H9 (cell line): ENCODE results near the gene GSG1L. TPM values are rescaled to one million over a fixed set of nuclear protein-coding genes. Genes with fewer than 3 reads are reported as not detected.

Source experiments
- DNase-seq: peaks from one replicate; pipeline ENCODE4 v3.0.0-alpha.2; 2017
- H2AFZ ChIP-seq: one replicate; pipeline ENCODE4 v1.6.1; 2013; ENCODE audit warnings: mild to moderate bottlenecking, low read length, control low read depth, moderate library complexity
- H2AK5ac ChIP-seq: 2 replicates; pipeline ENCODE4 v1.6.1; 2013; ENCODE audit warnings: low read length, control low read depth, mixed read lengths; ENCODE audit not compliant: insufficient read length
- H2BK120ac ChIP-seq: one replicate; pipeline ENCODE4 v1.6.1; 2013; ENCODE audit warnings: low read depth, mild to moderate bottlenecking, low read length, control low read depth, inconsistent platforms; ENCODE audit not compliant: poor library complexity, severe bottlenecking
- H2BK12ac ChIP-seq: 2 replicates; pipeline ENCODE4 v1.6.1; 2013; ENCODE audit warnings: low read length, control low read depth, mixed read lengths, low read depth; ENCODE audit not compliant: insufficient read length
- H2BK15ac ChIP-seq: 2 replicates; pipeline ENCODE4 v1.6.1; 2013; ENCODE audit warnings: low read depth, low read length, control low read depth
- H2BK20ac ChIP-seq: one replicate; pipeline ENCODE4 v1.6.1; 2013; ENCODE audit warnings: low read depth, mild to moderate bottlenecking, low read length, control low read depth, inconsistent platforms; ENCODE audit not compliant: poor library complexity, severe bottlenecking
- H2BK5ac ChIP-seq: 2 replicates; pipeline ENCODE4 v1.6.1; 2013; ENCODE audit warnings: low read length, control low read depth, mixed read lengths; ENCODE audit not compliant: insufficient read length
- H3K14ac ChIP-seq: 2 replicates; pipeline ENCODE4 v1.6.1; 2013; ENCODE audit warnings: low read length, control low read depth; ENCODE audit not compliant: insufficient read depth
- H3K18ac ChIP-seq: 2 replicates; pipeline ENCODE4 v1.6.1; 2013; ENCODE audit warnings: low read depth, mild to moderate bottlenecking, mixed read lengths, low read length, control low read depth; ENCODE audit not compliant: insufficient read length
- H3K23ac ChIP-seq: 2 replicates; pipeline ENCODE4 v1.6.1; 2013; ENCODE audit warnings: low read length, control low read depth, mixed read lengths, low read depth; ENCODE audit not compliant: insufficient read length
- H3K23me2 ChIP-seq: 2 replicates; pipeline ENCODE4 v1.6.1; 2013; ENCODE audit warnings: low read depth, mild to moderate bottlenecking, mixed read lengths, low read length, control low read depth; ENCODE audit not compliant: insufficient read length, poor library complexity, severe bottlenecking
- H3K27ac ChIP-seq: 2 replicates; pipeline ENCODE4 v1.5.1; 2013; ENCODE audit warnings: low read length, control low read depth, mixed read lengths, low read depth; ENCODE audit not compliant: insufficient read length
- H3K27me3 ChIP-seq: 2 replicates; pipeline ENCODE4 v1.6.1; 2013; ENCODE audit warnings: low read length, control low read depth, inconsistent platforms; ENCODE audit not compliant: insufficient read depth
- H3K4ac ChIP-seq: 2 replicates; pipeline ENCODE4 v1.6.1; 2013; ENCODE audit warnings: low read depth, mild to moderate bottlenecking, control low read depth, inconsistent platforms, low read length, moderate library complexity
- H3K4me1 ChIP-seq: 2 replicates; pipeline ENCODE4 v1.6.1; 2013; ENCODE audit warnings: low read length, control low read depth, inconsistent platforms; ENCODE audit not compliant: insufficient read depth
- H3K4me2 ChIP-seq: 2 replicates; pipeline ENCODE4 v1.6.1; 2013; ENCODE audit warnings: low read length, control low read depth, mixed read lengths; ENCODE audit not compliant: insufficient read length, insufficient read depth
- H3K56ac ChIP-seq: 2 replicates; pipeline ENCODE4 v1.6.1; 2013; ENCODE audit warnings: low read depth, mild to moderate bottlenecking, mixed read lengths, low read length, control low read depth; ENCODE audit not compliant: insufficient read length
- H3K79me1 ChIP-seq: 2 replicates; pipeline ENCODE4 v1.6.1; 2013; ENCODE audit warnings: low read depth, mild to moderate bottlenecking, moderate library complexity, low read length, control low read depth, inconsistent platforms; ENCODE audit not compliant: insufficient read depth, poor library complexity, severe bottlenecking
- H3K79me2 ChIP-seq: 2 replicates; pipeline ENCODE4 v1.6.1; 2013; ENCODE audit warnings: low read length, control low read depth, inconsistent platforms; ENCODE audit not compliant: insufficient read depth
- H3K9ac ChIP-seq: 2 replicates; pipeline ENCODE4 v1.6.1; 2013; ENCODE audit warnings: low read length, control low read depth, mixed read lengths; ENCODE audit not compliant: insufficient read length; ENCODE audit errors: extremely low read depth
- H3K9me3 ChIP-seq: one replicate; pipeline ENCODE4 v1.6.1; 2013; ENCODE audit warnings: low read depth, low read length, inconsistent platforms; ENCODE audit not compliant: control insufficient read depth
- H3T11ph ChIP-seq: one replicate; pipeline ENCODE4 v1.6.1; 2013; ENCODE audit warnings: mild to moderate bottlenecking, low read length, control low read depth, inconsistent platforms
- H4K20me1 ChIP-seq: one replicate; pipeline ENCODE4 v1.6.1; 2013; ENCODE audit not compliant: control insufficient read depth, insufficient read length, insufficient read depth
- H4K5ac ChIP-seq: 2 replicates; pipeline ENCODE4 v1.6.1; 2013; ENCODE audit warnings: low read depth, mild to moderate bottlenecking, mixed read lengths, low read length, control low read depth; ENCODE audit not compliant: insufficient read length
- H4K8ac ChIP-seq: replicated peaks from 2 replicates; pipeline ENCODE4 v1.6.1; 2013; ENCODE audit warnings: low read length, control low read depth, mixed read lengths, low read depth; ENCODE audit not compliant: insufficient read length
- H4K91ac ChIP-seq: 2 replicates; pipeline ENCODE4 v1.6.1; 2013; ENCODE audit warnings: low read depth, mild to moderate bottlenecking, moderate library complexity, mixed read lengths, low read length, control low read depth; ENCODE audit not compliant: insufficient read length
- H3K27ac Mint-ChIP-seq, 3 experiments: 2 replicates in 2 of 3; 3 replicates in 1 of 3; pipeline ENCODE4 v1.8.0; 2020 to 2021; ENCODE audit warnings: mixed read lengths in 3 of 3, mild to moderate bottlenecking in 1 of 3, moderate library complexity in 1 of 3
- H3K27me3 Mint-ChIP-seq: 2 replicates; pipeline ENCODE4 v1.8.0; 2021; ENCODE audit warnings: low read depth, mild to moderate bottlenecking, moderate library complexity, mixed read lengths
- H3K36me3 Mint-ChIP-seq, 3 experiments: 2 replicates in 2 of 3; 3 replicates in 1 of 3; pipeline ENCODE4 v1.8.0; 2020 to 2021; ENCODE audit warnings: low read depth in 3 of 3, mixed read lengths in 3 of 3; ENCODE audit not compliant: insufficient read depth in 1 of 3
- H3K4me1 Mint-ChIP-seq, 2 experiments: 2 replicates each; pipeline ENCODE4 v1.8.0; 2020; ENCODE audit warnings: mixed read lengths in 2 of 2
- H3K4me3 Mint-ChIP-seq, 2 experiments: 2 replicates in 1 of 2; 3 replicates in 1 of 2; pipeline ENCODE4 v1.8.0; 2020 to 2021; ENCODE audit warnings: mild to moderate bottlenecking in 2 of 2, mixed read lengths in 2 of 2, moderate library complexity in 1 of 2
- H3K9me3 Mint-ChIP-seq, 2 experiments: 2 replicates in 1 of 2; 3 replicates in 1 of 2; pipeline ENCODE4 v1.8.0; 2020; ENCODE audit warnings: mild to moderate bottlenecking in 2 of 2, mixed read lengths in 2 of 2, moderate library complexity in 1 of 2
- WGBS: extraction: QIAGEN DNeasy Blood & Tissue Kit; methylation state at CpG from one replicate; pipeline ENCODE4 v1.1.7; 2013; ENCODE audit warnings: missing lambda C conversion rate, low lambda C conversion rate, mixed read lengths; ENCODE audit not compliant: insufficient read length; ENCODE audit errors: extremely low coverage; 5-methylcytosine and 5-hydroxymethylcytosine counted together
- total RNA-seq: library from RNA; stranded (reverse); gene quantifications from 2 replicates; pipeline ENCODE4 v1.2.1, GENCODE V29; 2021
- TF ChIP-seq, protein P1 (sequence below): fragments of 200-600 bp; sonication (generic); conservative IDR thresholded peaks from 3 replicates; pipeline ENCODE4 v1.8.0; 2021; ENCODE audit warnings: antibody characterized with exemption, mild to moderate bottlenecking

Gene GSG1L
- total RNA-seq, 1 experiment from 2014 or later, result 0.35 TPM

DNA sequence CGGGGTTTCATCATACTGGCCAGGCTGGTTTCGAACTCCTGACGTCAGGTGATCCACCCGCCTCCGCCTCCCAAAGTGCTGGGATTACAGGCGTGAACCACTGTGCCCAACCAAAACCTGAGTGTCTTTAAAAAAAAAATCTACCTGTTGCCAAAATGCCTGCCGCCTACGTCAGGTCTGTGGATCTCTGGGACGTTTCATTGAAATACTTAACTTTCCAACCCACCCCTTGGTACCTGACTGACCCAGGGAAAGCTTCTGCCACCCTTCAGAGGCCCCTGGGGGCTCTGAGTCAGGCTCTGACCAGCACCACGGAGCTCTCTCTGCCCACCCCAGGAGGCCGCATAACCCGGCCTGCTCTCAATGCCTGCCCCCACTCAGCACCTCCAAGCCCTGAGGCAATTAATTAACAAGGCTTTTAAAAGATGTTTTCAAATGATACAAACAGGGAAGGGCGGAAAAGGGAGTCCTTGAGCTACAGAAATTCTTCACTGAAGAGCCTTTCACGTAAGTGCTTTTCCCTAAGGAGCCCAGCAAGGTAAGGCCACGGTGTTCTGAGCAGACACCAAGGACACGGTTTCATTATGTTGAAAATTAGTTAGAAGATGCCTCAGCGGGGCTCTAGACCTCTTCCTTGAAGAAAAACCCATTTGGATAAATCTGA lies 29.3 kb upstream of the GSG1L start:
- TF ChIP-seq, protein P1, sequence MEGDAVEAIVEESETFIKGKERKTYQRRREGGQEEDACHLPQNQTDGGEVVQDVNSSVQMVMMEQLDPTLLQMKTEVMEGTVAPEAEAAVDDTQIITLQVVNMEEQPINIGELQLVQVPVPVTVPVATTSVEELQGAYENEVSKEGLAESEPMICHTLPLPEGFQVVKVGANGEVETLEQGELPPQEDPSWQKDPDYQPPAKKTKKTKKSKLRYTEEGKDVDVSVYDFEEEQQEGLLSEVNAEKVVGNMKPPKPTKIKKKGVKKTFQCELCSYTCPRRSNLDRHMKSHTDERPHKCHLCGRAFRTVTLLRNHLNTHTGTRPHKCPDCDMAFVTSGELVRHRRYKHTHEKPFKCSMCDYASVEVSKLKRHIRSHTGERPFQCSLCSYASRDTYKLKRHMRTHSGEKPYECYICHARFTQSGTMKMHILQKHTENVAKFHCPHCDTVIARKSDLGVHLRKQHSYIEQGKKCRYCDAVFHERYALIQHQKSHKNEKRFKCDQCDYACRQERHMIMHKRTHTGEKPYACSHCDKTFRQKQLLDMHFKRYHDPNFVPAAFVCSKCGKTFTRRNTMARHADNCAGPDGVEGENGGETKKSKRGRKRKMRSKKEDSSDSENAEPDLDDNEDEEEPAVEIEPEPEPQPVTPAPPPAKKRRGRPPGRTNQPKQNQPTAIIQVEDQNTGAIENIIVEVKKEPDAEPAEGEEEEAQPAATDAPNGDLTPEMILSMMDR, result no peak
- Histone ChIP-seq H3K79me2 (no peaks in the 10 kb centered on the region), H3K56ac (no peak overlapping the region), H3K27me3 (no peaks in the 10 kb centered on the region), H2BK15ac (no peak overlapping the region), H4K20me1 (peaks cover 2% of the 10 kb centered on the region), H2AFZ (no peak overlapping the region), H2BK120ac (no peak overlapping the region), H2BK5ac (no peak overlapping the region), H2BK20ac (no peak overlapping the region), H3K23me2 (peaks cover 4% of the 10 kb centered on the region), H3K14ac (no peak overlapping the region), H4K5ac (no peak overlapping the region), H3K9ac (no peak overlapping the region), H2AK5ac (no peak overlapping the region), H3K27ac (no peak overlapping the region), H2BK12ac (no peak overlapping the region), H3K79me1 (no peaks in the 10 kb centered on the region), H3K18ac (no peak overlapping the region), H3K4me1 (0 out of 2 replicates have a peak, but pooled peaks cover 9% of the 10 kb centered on the region), H4K8ac (no peak overlapping the region), H4K91ac (no peak overlapping the region), H3K4me2 (no peak overlapping the region), H3K9me3 (no peaks in the 10 kb centered on the region), H3K23ac (no peak overlapping the region), H3T11ph (no peak overlapping the region), H3K4ac (no peak overlapping the region)
- peaks cover 1 to 18% (median 12%) of the 10 kb centered on the region in 3 experiments; a peak in 5 of 7 replicates for H3K36me3 Mint-ChIP-seq
- DNase-seq, result peak; percentile 57
- WGBS, result no CpG with 5 or more reads among the region's 17 CpGs
- H3K27me3 Mint-ChIP-seq, result no peaks in the 10 kb centered on the region; the same call in 1 of the 2 replicates
- peaks cover 29% of the 10 kb centered on the region in 2 experiments for H3K4me1 Mint-ChIP-seq
- peak overlapping the region; percentile 16 to 26; a peak in 3 of 5 replicates for H3K4me3 Mint-ChIP-seq
- H3K27ac Mint-ChIP-seq, result peak overlapping the region; percentile 56 to 97 (median 89); a peak in 6 of 7 replicates
- no peaks in the 10 kb centered on the region; a peak in 1 of 5 replicates for H3K9me3 Mint-ChIP-seq
